Sigmoid colon (tissue), 4 donors: ENCODE data around the gene DCST1.

Source experiments
- CTCF ChIP-seq, 4 experiments: fragments of 450-650 bp in 3 of 4; fragments of 200-600 bp in 1 of 4; IDR thresholded peaks; one replicate each; pipeline ENCODE4 v1.5.1; 2016 to 2019; ENCODE audit warnings: antibody characterized with exemption in 4 of 4, mild to moderate bottlenecking in 3 of 4, moderate library complexity in 2 of 4
- EP300 ChIP-seq, 4 donors: sonication (generic); formaldehyde crosslinking; IDR thresholded peaks; one replicate each; pipeline ENCODE4 v1.6.1; 2017; ENCODE audit warnings: antibody characterized with exemption in 4 of 4
- POLR2A ChIP-seq, 2 donors: fragments of 450-650 bp; IDR thresholded peaks; one replicate each; pipeline ENCODE4 v1.6.1; 2016; ENCODE audit warnings: antibody characterized with exemption in 2 of 2, mild to moderate bottlenecking in 2 of 2, moderate library complexity in 2 of 2
- POLR2AphosphoS5 ChIP-seq, 4 donors: sonication (generic); formaldehyde crosslinking; IDR thresholded peaks; one replicate each; pipeline ENCODE4 v1.6.1; 2017; ENCODE audit warnings: antibody characterized with exemption in 4 of 4

GRCh38 chr1:154999571-155000410 is 33.8 kb upstream of the DCST1 start:
- TF ChIP-seq POLR2AphosphoS5 (IDR thresholded peaks at IDR 0.05) (no peak), CTCF (IDR thresholded peaks at IDR 0.05) (no peak), EP300 (IDR thresholded peaks at IDR 0.05) (no peak), POLR2A (IDR thresholded peaks at IDR 0.05) (no peak)
